Endometrial microvascular endothelial cells (primary cell): ENCODE results near the gene PPL. TPM values are rescaled to one million over a fixed set of nuclear protein-coding genes. Genes with fewer than 3 reads are reported as not detected.

Source experiments
- in situ Hi-C: cut with HindIII; loops from 2 replicates; pipeline ENCODE4 v1.10.0; 2017; ENCODE audit warnings: low sequenced_read_pairs, low pct_unique_long_range_greater_than_20kb; ENCODE audit errors: inconsistent ontology term
- total RNA-seq: library from RNA; depleted of rRNA; stranded (reverse); fragments of >200 nt; gene quantifications from one replicate; pipeline ENCODE4 v1.2.3, GENCODE V29; 2015; ENCODE audit errors: inconsistent ontology term

The PPL gene
- total RNA-seq, 1 donor from 2014 or later, result not detected

DNA sequence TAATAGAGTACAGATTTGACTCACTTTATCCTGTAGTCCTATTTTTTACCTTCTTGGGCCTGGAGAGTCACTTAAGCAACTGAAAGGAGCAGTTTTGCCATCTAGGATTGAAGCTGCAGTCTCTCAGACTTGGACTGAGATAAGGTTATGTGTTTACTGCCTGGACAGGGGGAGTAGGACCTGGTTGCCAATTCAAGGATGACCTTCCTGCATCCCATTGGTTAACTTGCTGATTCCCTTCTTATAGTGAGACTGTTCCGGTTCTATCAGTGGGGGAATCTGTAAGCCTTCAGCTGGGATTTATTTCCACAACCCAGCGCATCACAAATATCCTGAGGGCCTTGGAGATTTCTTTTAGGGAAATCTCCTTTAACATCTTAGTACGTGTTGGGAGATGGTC, 86.7 kb downstream of the PPL start:
- in situ Hi-C loops, result no loop called here

DNA sequence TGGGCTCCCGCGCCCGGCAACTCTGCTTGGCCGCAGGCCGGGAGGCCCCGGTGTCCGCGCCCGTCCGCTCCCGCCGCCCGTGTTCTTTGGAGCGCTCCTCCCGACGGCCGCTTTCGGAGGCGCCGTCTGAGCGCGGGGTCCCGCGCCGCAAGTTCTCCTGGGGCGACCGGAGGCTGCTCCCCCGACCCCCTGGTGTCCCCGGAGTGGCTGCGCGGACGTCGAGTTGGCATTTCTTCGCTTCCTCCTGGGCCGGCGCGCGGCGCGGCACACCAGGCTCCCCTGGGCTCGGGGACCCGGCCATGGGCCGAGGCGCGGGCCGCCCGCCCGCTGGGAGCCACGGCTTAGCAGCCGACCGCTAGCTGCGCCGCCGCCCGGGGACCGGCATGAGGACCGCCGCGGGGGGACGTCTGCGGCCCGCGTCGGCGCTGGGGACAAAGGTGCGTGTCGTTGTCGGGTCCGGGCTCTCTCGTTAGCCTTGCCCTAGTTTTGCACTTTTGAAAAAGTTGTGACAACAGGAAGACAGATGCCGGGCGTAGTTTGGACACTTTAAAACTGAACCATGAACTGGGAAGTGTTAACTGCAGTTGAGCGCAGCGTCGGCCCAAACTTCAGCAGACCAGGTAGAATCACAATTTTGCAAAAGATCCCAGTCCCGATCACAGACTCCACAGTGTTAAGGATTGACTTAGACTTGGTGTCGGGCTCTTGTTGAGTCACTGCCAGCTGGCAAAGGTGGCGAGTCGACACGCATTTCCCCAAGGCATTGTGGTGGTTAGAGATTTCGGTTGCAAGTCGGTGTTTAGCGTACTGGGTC, 89.0 kb downstream of the PPL start:
- in situ Hi-C loops, result no loop called here

DNA sequence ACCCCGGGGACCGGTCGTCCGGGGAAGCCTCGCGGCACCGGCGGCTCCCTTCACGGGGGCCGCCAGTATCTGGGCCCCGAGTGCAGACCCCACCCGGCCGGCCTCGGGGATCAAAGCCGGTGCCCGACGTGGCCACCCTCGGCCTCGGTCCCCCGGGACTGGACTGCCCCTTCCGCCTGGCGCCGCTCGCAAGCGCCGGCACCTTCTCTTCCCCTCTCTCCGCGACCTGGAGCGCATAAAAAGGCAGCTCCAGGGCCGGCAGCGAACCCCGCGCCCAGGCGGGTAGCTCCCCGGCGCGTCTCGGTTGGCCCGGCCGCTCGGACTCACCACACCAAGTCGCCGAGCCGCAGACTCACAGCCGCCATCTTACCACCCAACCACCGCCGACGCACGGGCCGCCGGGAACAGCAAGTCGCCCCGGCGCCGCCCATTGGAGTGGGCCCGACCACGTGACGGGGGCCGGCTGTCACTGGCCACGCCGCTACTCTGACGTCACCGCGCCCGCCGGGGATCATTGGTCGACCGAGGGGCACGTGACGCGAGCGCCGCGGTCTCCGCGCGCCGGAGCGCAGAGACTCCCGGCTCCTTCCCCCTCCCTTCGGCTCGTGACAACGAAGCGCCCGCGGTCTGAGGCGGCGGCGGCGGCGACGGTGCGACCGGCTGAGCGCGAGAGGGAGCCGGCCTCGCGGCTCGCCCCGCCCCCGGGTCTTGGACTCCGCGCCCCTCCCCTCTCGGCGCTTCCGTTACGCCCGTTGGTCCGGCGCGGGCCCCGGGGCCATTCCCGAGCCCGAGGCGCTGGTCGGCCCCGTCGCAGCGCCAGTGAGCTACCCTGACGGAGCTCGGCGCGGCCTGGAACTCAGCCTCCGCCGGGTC, 89.8 kb downstream of the PPL start, which contains the start of the genes GLYR1 and UBN1:
Gene GLYR1 (minus strand): TSS at position 388 of the 873 bp plus-strand sequence. CDS start 23 bp downstream, at position 365.
Gene UBN1 (plus strand): TSS at position 581 of the 873 bp plus-strand sequence. CDS start 5,437 bp downstream, outside the sequence.
- in situ Hi-C loops, result no loop called here

DNA sequence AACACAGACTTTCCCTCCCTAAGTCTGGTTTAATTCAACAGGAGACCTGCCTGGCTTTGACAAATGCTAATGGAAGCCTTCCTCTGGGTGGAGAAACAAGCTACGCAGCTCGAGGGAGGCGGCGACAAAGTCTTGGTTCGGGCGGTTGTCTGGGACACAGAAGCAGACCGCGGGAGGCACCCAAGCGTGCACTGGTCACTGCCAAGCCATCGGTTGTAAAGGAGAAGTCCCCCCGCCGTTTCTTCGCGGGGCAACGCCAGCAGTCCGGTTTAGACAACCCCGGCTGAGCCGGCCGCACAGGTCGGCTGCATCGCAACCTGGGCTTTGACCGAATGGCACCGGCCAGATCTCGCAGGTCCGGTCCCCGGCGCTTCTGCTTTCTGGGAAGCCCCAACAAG, 90.4 kb downstream of the PPL start:
- in situ Hi-C loops, result no loop called here

DNA sequence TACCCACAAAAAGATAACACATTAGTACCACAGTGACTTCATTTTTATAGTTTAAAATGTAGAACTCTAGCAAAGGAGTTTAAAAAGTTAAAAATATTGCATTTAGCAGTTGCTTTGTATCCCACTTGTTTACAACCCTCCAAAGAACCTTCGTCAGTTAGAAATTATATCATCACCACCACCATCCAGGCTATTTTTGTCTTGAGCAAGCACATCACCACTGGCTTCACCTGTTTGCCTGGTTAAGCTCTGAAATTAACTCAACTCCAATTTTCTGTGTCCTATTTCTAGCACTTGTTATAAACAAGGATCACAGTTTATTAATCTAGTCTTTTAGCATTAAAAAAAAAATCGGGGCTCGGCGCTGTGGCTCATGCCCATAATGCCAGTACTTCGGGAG, 96.0 kb downstream of the PPL start:
- in situ Hi-C loops, result no loop called here

DNA sequence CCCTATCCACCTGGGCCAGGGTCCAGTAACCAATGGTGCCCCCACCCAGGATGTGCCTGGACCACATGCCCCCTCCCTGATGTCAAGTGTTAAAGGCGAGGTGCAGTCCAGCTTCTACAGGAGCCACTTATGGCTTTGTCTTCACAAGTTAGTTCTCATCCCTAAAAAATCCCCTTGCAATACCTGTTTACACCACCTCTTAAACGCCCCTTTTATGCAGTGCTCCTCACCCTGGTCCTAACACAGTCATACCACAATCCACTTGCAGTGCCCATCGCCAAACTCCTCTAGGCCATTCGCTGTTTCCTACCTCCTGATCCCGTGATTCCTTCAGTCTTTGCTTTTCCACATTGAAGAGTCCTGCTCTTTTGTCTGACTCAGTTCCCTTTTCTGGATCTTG, 97.0 kb downstream of the PPL start:
- in situ Hi-C loops, result no loop called here

DNA sequence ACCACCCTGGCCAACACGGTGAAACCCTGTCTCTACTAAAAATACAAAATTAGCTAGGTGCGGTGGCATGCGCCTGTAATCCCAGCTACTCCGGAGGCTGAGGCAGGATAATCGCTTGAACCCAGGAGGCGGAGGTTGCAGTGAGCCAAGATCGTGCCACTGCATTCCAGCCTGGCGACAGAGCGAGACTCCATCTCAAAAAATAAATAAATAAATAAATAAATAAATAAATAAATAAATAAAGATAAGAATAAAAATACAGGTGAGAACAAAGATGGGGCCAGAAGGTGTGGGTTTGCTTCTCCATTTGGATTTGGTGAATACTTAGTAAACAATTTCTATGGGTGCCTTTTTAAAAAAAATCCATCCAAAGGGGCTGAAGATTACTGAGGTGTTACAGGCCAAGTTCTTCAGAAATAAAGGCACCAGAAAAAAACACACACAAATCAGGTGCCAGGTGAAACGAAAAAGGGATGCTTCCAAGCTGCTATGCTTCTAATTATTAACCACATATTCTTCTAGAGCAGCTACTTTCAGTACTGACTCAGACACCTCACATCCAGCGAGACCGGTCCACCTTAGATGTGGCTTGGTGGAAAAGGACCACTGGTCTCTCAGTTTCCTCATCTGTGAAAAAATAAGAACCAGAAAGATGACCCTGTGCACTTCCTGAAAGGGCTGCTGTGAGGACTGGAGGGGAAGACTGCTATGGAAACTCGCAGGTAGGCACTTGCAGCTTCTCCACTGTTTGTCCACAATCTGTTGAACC, 99.0 kb downstream of the PPL start:
- in situ Hi-C loops, result no loop called here

DNA sequence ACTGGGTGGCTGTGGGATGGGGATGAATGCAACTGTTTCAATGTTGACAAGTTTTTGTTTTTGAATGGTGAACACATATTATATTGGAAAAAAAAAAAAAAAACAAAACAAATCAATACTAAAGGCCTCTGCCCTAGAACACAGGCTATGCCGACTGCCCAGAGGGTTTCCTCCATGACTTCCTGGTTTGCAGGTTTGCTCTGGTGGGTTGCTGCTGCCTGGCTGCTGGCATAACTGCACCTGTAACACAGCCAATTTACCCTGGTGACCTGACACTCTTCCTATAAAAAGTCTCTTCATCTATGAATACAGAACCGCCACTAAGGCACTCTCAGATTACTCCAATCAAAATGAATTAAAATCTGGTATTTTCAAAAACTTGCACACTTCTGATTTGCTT, 100.2 kb downstream of the PPL start:
- in situ Hi-C loops, result no loop called here

DNA sequence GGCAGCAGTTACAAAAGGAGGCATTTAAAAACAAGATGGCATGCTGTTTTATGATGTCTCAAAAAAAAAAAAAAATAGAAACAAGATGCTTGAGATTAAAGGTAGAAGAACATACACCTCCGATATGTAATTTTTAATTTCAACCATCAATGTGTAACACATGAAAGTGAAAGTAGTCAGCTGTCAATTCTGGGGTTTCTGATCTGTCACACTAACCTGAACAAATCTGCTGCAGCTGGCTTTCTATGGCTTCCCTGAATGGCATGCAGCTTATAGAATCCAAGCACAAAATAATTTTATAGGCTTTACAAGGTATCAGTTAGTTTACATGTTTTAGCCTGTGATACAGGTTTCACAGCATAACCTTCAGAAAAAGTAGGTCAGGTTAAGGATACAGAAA, 103.4 kb downstream of the PPL start:
- in situ Hi-C loops, result no loop called here

DNA sequence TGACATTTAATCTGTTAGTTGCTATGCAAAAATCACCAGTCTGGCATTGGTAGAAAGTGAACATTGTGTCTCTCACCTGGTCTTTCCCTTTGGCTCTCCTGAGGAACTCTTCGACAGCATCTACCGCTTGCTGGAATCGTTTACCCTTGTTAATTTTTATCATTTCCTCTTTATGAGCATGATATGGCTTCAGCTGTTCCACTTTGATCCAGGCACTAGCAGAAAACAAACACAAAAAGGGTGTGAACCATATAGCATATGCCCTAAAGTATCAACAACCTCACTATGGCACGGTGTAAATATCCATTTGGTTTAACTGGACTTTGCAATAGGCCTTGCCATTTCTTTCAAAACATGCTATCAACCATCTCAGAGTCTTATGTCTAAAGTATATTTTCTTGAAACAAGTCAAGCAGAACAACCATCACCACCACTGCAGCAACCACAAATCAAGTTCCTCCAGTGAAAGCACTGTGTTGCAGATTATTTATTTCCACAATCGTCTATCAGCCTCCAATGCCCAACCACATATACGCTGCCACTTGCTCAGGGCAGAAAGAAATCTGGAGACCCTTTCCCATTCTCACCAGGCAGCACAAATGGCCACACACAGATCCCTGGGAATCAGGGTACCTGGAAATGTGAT, 104.1 kb downstream of the PPL start:
- in situ Hi-C loops, result no loop called here

Other genes with a start within 250 kb of the PPL start
- gene NUDT16L1, start 243.6 kb downstream of the PPL start, total RNA-seq, result 23.7 TPM
- 10.5 TPM for gene ANKS3, start 202.9 kb downstream of the PPL start, total RNA-seq
- gene DNAAF8, start 202.6 kb downstream of the PPL start, total RNA-seq, result not detected
- 13.9 TPM for gene ZNF500, start 170.0 kb downstream of the PPL start, total RNA-seq
- not detected for gene SEPTIN12, start 148.8 kb downstream of the PPL start, total RNA-seq
- not detected for gene SMIM22, start 141.8 kb downstream of the PPL start, total RNA-seq
- 15.6 TPM for gene ROGDI, start 134.5 kb downstream of the PPL start, total RNA-seq
- 58.4 TPM for gene GLYR1, start 89.9 kb downstream of the PPL start, total RNA-seq
- 28.2 TPM for gene UBN1, start 89.7 kb downstream of the PPL start, total RNA-seq
- not detected for gene SEC14L5, start 21.2 kb upstream of the PPL start, total RNA-seq
- 40.3 TPM for gene NAGPA, start 96.8 kb upstream of the PPL start, total RNA-seq
- not detected for gene C16orf89, start 128.8 kb upstream of the PPL start, total RNA-seq
- gene ALG1, start 134.7 kb upstream of the PPL start, total RNA-seq, result 46.5 TPM
- 32.8 TPM for gene EEF2KMT, start 160.6 kb upstream of the PPL start, total RNA-seq